Activated CD4-positive, alpha-beta T cell treated with anti-CD3 and anti-CD28 coated beads for 36 hours (primary cell): ENCODE results near the gene SGCB. TPM values are rescaled to one million over a fixed set of nuclear protein-coding genes. Genes with fewer than 3 reads are reported as not detected.
A peak's percentile ranks its signal among the peaks of the same experiment; 100 is the strongest.

Experiments
- ATAC-seq: fragments of 200-7000 bp; cut with Tn5 transposase; one replicate; pipeline ENCODE4 v1.10.0; 2021; ENCODE audit warnings: mild to moderate bottlenecking, moderate library complexity
- CTCF ChIA-PET: fragments of 350-600 bp; sonication (Branson Sonifier 250); formaldehyde crosslinking; loops from one replicate; lab custom pipeline; 2021; ENCODE audit warnings: antibody characterized with exemption; lab: Charles Lee
- POLR2A ChIA-PET: fragments of 350-600 bp; sonication (Branson Sonifier 250); formaldehyde crosslinking; loops from one replicate; lab custom pipeline; 2021; ENCODE audit warnings: antibody characterized with exemption, inconsistent platforms; lab: Charles Lee
- DNase-seq: peaks from one replicate; pipeline ENCODE4 v3.0.0-alpha.2; 2020
- H3K27ac Mint-ChIP-seq: one replicate; pipeline ENCODE4 v1.8.0; 2021; ENCODE audit warnings: mixed read lengths
- H3K27me3 Mint-ChIP-seq: one replicate; pipeline ENCODE4 v1.8.0; 2021; ENCODE audit warnings: mixed read lengths
- H3K36me3 Mint-ChIP-seq: one replicate; pipeline ENCODE4 v1.8.0; 2021; ENCODE audit warnings: low read depth, mixed read lengths
- H3K4me1 Mint-ChIP-seq: one replicate; pipeline ENCODE4 v1.8.0; 2021; ENCODE audit warnings: mixed read lengths
- H3K4me3 Mint-ChIP-seq: one replicate; pipeline ENCODE4 v1.8.0; 2021; ENCODE audit warnings: mild to moderate bottlenecking, moderate library complexity, mixed read lengths
- H3K9me3 Mint-ChIP-seq: one replicate; pipeline ENCODE4 v1.8.0; 2021; ENCODE audit warnings: low read depth, mixed read lengths
- intact Hi-C, 2 experiments: fragments of 100-400 bp; cut with DNase I in 1 of 2; cut with micrococcal nuclease in 1 of 2; formaldehyde crosslinking; loops; one replicate each; pipeline versions ENCODE4 v1.14.2 to v1.15.1; 2022 to 2024; cut with DNase I, micrococcal nuclease
- total RNA-seq, 2 experiments: library from RNA; stranded (reverse); gene quantifications; one replicate each; pipeline ENCODE4 v1.2.3, GENCODE V29; 2021

The SGCB gene
- total RNA-seq, 2 experiments from 2014 or later, result 12.0 to 14.1 TPM

DNA sequence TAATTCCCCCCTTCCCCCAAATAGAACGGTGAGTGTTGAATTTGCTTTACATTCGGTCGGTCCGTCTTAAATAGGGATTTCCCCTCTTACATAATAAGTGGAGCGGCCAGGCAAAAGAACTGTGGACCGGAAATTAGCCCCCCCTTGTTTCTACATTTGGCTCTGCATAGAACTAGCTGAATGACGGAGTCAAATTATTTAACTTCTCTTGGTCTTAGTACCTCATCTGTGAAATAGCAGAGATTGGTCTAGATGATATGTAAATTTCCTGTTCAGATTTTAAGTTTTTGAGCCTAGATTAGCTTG, 14.3 kb upstream of the SGCB start:
- Mint-ChIP-seq H3K36me3 (no peaks in the 10 kb centered on the region), H3K9me3 (no peaks in the 10 kb centered on the region), H3K4me3 (no peak overlapping the region), H3K27ac (no peak overlapping the region), H3K4me1 (peaks cover 10% of the 10 kb centered on the region), H3K27me3 (peaks cover 59% of the 10 kb centered on the region)
- no peak for ATAC-seq
- CTCF ChIA-PET, result no interaction called here
- POLR2A ChIA-PET, result no interaction called here
- no peak for DNase-seq
- intact Hi-C loops, result no loop called here

DNA sequence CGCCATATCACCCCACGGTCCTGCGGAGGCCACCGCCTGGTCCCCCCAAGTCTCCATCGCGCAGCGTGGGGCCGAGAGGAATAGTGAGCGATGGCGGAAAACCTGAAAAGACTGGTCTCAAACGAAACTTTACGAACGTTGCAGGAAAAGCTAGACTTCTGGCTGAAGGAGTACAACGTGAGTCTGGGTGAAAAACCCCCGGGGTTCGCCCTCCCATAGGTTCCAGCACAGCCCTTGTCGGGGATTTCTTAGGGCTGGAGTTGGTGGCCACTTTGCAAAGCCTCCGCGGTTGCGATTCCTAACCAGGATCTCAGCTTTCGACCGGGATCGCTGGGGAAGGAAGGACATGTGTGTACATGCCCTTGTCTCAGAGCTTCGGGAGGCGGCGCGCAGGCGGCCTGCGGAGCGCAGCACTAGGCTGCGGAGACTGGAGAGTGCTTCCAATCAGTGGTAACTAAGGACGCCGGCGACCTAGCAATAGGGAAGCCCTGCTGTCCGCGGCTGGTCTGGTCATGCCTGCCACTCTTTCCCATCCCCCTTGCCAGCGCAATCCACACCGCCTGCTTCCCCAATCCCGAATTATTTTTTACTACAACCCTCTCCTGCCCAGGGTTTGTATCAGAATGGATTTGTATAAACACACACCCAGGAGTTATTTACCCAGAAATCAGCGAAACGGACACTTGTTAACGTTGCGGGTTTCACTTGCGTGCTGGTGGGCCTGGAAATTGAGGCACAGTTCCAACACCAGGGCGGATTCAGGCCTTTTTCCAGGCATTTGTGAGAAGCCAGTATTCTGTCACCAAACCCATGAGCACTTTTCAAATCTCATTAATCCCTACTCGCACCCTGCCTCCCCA, 13.7 kb upstream of the SGCB start:
- H3K9me3 Mint-ChIP-seq, result no peaks in the 10 kb centered on the region
- peaks cover 10% of the 10 kb centered on the region for H3K4me1 Mint-ChIP-seq
- ATAC-seq, result peak; percentile 12
- H3K4me3 Mint-ChIP-seq, result peak overlapping the region; percentile 50
- H3K27me3 Mint-ChIP-seq, result peaks cover 60% of the 10 kb centered on the region
- no peaks in the 10 kb centered on the region for H3K36me3 Mint-ChIP-seq
- CTCF ChIA-PET, result interaction anchor here (0.6 kb wide), 1 partner anchor 319 kb away, joined by 3 read pairs; no protein-coding TSS in a partner anchor
- H3K27ac Mint-ChIP-seq, result no peak overlapping the region
- peak; percentile 23 for DNase-seq
- intact Hi-C loops, result no loop called here
- POLR2A ChIA-PET, result no interaction called here

DNA sequence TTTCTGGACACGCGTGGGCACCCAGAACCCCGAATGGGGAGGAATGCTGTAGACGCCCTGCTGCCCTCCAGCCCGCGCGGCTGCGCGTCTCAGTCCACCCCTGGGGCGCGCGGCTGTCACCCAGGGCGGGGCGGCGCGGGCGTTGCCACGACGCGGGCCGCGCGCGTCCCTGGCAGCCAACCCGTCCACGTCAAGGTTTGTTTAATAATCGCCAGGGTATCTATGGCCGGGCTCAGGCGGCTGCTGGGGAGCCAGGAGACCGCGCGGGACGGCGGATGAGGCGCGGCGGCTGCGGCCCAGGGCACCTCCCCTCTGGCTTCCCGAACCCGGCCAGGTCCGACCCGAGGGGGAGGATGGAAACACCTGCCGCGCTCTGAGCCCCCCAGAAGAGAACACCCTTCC, 13.1 kb upstream of the SGCB start, which contains the start of gene SPATA18:
Gene SPATA18 (plus strand): TSS at position 92 of the 402 bp plus-strand sequence. CDS start 401 bp downstream, outside the sequence.
- peak; percentile 7 for DNase-seq
- ATAC-seq, result peak; percentile 39
- POLR2A ChIA-PET, result no interaction called here
- peak within 1 kb of the TSS; percentile 50 for H3K4me3 Mint-ChIP-seq
- CTCF ChIA-PET, result interaction anchor here (0.7 kb wide), 1 partner anchor 30 kb away, joined by 3 read pairs; no protein-coding TSS in a partner anchor
- H3K36me3 Mint-ChIP-seq, result no peaks in the 10 kb centered on the region
- intact Hi-C loops, result no loop called here
- no peaks in the 10 kb centered on the region for H3K9me3 Mint-ChIP-seq
- H3K27me3 Mint-ChIP-seq, result peaks cover 65% of the 10 kb centered on the region
- H3K4me1 Mint-ChIP-seq, result peaks cover 10% of the 10 kb centered on the region
- no peak within 1 kb of the TSS for H3K27ac Mint-ChIP-seq

DNA sequence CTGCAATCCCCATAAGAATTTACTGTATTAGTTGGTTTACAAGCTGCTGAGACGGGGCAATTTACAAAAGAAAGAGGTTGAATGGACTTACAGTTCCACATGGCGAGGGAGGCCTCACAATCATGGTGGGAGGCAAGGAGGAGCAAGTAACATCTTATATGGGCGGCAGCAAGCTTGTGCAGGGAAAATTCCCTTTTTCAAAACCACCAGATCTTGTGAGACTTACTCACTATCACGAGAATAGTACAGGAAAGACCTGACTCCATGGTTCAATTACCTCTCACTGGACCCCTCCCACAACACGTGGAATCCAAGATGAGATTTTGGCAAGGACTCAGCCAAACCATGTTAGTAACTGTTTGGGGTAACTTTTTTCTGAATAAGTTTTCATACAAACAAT, 11.2 kb upstream of the SGCB start:
- intact Hi-C loops, result no loop called here
- no peak overlapping the region for H3K4me3 Mint-ChIP-seq
- H3K36me3 Mint-ChIP-seq, result no peaks in the 10 kb centered on the region
- ChIA-PET POLR2A (no interaction called here), CTCF (no interaction called here)
- no peaks in the 10 kb centered on the region for H3K9me3 Mint-ChIP-seq
- H3K27me3 Mint-ChIP-seq, result peaks cover 59% of the 10 kb centered on the region
- DNase-seq, result no peak
- H3K4me1 Mint-ChIP-seq, result peaks cover 10% of the 10 kb centered on the region
- ATAC-seq, result no peak
- H3K27ac Mint-ChIP-seq, result no peak overlapping the region

DNA sequence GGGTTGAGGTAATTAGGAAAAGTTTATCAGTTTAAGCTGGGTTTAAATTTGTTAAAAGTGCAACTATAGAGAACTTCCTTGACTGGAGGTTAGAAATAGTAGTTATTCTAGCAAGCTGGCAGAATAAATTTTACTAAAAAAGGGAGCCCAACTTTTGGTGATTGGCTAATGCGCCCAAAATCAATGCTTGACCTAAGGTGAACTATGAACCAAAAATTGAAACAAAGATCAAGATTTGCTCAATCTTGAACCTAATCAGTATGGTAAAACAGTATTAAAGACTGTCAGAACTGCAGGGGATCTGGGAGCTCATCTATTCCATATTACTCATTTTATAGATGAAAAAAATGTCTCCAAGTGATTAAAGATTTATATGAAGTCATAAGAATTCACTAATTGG, 6.9 kb upstream of the SGCB start:
- POLR2A ChIA-PET, result no interaction called here
- CTCF ChIA-PET, result no interaction called here
- ATAC-seq, result no peak

DNA sequence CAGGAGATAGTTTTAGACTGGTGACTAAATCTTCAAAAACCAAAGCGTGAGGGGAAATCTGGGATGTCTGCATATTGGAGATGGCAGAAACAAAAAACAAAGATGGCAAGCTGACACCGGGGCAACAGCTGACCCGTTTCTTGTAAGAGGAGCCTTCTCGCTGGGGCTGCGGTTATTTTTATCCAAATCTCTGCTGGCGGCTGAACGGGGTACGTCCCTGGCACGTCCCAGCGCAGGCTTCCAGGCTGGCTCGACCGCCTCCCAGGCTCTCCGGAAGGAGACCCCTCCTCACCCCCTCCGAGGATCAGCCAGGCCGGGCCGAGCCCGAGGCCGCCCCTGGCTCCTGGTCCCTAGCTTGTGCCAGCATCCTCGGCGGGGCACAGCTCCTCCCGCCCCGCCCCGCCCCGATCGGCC, 403 bp downstream of the SGCB start:
- POLR2A ChIA-PET, result interaction anchor here (1.0 kb wide), 1 partner anchor 195 kb away, joined by 6 read pairs; the partner anchor contains the start of gene DCUN1D4
- Mint-ChIP-seq H3K4me1 (peaks cover 26% of the 10 kb centered on the region), H3K9me3 (no peaks in the 10 kb centered on the region), H3K36me3 (no peaks in the 10 kb centered on the region), H3K27me3 (peaks cover 8% of the 10 kb centered on the region), H3K27ac (peak overlapping the region; percentile 75), H3K4me3 (peak overlapping the region; percentile 78)
- DNase-seq, result peak; percentile 56
- intact Hi-C loops, result loop anchor here (1.0 to 5.0 kb wide), 3 partner anchors 194 to 675 kb away; partner anchors contain the start of gene DCUN1D4 (in 2 of the 2)
- CTCF ChIA-PET, result interaction anchor here (0.6 to 1.2 kb wide), 2 partner anchors 16 to 1333 kb away, joined by 3 to 4 read pairs; no protein-coding TSS in a partner anchor
- ATAC-seq, result peak; percentile 54

More for the DNA sequence above, 6.9 kb upstream of the SGCB start:
- no peak for DNase-seq
- intact Hi-C loops, result no loop called here
- H3K4me3 Mint-ChIP-seq, result no peak overlapping the region
- no peak overlapping the region for H3K27ac Mint-ChIP-seq
- H3K9me3 Mint-ChIP-seq, result no peaks in the 10 kb centered on the region
- H3K27me3 Mint-ChIP-seq, result peaks cover 40% of the 10 kb centered on the region
- no peaks in the 10 kb centered on the region for H3K36me3 Mint-ChIP-seq
- H3K4me1 Mint-ChIP-seq, result no peaks in the 10 kb centered on the region

DNA sequence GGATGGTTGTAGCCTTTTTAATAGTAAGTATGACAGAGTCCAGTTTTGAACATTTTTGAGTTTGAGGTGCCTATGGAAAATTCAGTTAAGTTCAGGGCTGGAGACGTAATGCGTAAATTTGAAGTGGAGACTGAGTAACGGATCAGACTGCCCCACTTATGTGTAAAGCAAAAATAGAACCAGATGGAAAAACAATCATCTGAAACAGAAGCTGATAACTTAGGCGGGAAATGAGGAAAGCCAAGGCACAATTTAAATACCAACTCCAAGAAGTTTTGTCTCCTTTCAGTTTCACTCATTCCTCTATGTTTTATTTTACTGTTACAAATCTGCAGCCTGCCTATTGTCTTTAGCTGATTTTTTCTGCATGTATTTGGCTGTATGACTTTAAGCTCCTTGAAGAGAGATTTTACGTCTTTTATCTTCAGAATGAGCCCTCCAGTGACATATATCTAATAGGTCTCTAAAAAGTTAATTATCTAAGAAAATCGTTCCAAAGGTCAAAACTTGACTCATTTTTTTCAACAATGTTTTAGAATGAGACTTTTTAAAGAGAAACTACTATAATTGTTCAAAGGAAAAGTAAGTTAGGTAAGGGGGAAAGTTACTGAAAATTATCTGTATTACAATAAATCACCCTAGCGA, 1.1 kb downstream of the SGCB start:
- POLR2A ChIA-PET, result no interaction called here
- intact Hi-C loops, result loop anchor here in 1 of 2 experiments (5.0 kb wide), 1 partner anchor 195 kb away; the partner anchor contains the start of gene DCUN1D4

DNA sequence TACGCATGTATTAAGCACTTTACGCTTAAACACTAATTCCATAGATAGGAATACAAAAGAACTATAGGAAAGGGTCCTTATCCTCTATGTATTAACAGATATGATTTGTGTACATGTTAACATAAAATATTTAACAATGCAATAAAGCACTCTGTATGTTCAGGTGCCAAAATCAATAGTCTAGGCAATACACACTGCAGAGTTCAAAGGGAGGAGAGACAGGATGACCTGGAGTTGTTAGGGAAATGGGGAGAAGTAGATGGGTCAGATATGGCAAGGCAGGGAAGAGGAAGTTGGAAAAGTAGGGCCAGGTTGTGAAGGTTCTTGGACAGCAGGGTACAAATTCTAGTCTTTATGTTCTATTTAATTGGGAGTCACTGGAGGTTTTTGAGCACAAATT, 2.9 kb downstream of the SGCB start:
- DNase-seq (no peak), ATAC-seq (no peak)
- Mint-ChIP-seq H3K4me1 (peaks cover 26% of the 10 kb centered on the region), H3K4me3 (no peak overlapping the region), H3K9me3 (no peaks in the 10 kb centered on the region), H3K27ac (no peak overlapping the region), H3K36me3 (peaks cover 2% of the 10 kb centered on the region), H3K27me3 (no peaks in the 10 kb centered on the region)
- POLR2A ChIA-PET, result no interaction called here
- CTCF ChIA-PET, result no interaction called here
- intact Hi-C loops, result loop anchor here in 1 of 2 experiments (5.0 kb wide), 1 partner anchor 193 kb away; the partner anchor contains the start of gene DCUN1D4

More for the DNA sequence above, 1.1 kb downstream of the SGCB start:
- Mint-ChIP-seq H3K27ac (peak overlapping the region; percentile 75), H3K27me3 (peaks cover 3% of the 10 kb centered on the region), H3K4me3 (peak overlapping the region; percentile 78), H3K9me3 (no peaks in the 10 kb centered on the region), H3K4me1 (peaks cover 26% of the 10 kb centered on the region), H3K36me3 (no peaks in the 10 kb centered on the region)
- CTCF ChIA-PET, result interaction anchor here (0.6 to 1.7 kb wide), 2 partner anchors 11 to 1333 kb away, joined by 3 to 8 read pairs; no protein-coding TSS in a partner anchor
- ATAC-seq, result no peak
- no peak for DNase-seq

DNA sequence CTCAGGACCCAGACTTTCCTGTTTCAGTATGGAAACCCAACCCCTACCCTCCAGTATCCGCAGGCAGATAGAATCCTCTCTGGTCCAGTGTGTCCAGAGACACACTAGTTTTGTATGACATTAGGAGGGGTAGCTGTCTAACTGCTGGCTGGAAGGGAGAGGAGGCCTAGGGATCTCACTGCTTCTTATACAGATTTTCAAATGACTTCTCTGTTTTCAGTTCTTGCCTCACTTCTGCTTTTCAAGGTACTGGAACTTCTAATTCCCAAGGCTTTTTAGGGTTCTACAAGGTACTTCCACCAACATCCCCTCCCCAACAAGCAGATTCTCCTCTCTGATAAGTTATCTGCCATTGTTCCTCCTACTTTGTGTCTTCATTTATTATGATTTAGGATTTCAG, 6.1 kb downstream of the SGCB start:
- CTCF ChIA-PET, result no interaction called here
- intact Hi-C loops, result no loop called here
- POLR2A ChIA-PET, result no interaction called here
- Mint-ChIP-seq H3K36me3 (peaks cover 11% of the 10 kb centered on the region), H3K27ac (no peak overlapping the region), H3K27me3 (no peaks in the 10 kb centered on the region), H3K4me1 (peaks cover 14% of the 10 kb centered on the region), H3K9me3 (no peaks in the 10 kb centered on the region), H3K4me3 (no peak overlapping the region)
- ATAC-seq (no peak), DNase-seq (no peak)

DNA sequence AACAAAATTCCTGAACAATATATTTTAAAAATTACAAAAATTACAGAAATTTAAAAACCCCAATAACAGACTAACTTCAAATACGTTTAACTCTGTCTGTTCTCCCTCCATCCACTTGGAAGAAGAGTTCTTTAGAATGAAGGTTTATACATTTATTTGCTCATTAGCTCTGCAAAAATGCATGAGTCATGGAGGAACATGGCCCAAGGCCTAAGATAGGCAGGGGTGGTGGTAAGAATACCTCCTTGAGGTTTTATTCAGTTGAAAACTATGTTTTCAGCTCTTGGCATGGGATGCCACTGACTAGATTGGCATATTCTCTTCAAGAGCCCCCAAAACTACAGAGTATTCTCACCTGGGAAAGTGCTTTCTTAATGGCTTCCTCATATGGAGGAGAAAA, 9.1 kb downstream of the SGCB start:
- CTCF ChIA-PET, result interaction anchor here (0.9 kb wide), 1 partner anchor 14 kb away, joined by 4 read pairs; no protein-coding TSS in a partner anchor

DNA sequence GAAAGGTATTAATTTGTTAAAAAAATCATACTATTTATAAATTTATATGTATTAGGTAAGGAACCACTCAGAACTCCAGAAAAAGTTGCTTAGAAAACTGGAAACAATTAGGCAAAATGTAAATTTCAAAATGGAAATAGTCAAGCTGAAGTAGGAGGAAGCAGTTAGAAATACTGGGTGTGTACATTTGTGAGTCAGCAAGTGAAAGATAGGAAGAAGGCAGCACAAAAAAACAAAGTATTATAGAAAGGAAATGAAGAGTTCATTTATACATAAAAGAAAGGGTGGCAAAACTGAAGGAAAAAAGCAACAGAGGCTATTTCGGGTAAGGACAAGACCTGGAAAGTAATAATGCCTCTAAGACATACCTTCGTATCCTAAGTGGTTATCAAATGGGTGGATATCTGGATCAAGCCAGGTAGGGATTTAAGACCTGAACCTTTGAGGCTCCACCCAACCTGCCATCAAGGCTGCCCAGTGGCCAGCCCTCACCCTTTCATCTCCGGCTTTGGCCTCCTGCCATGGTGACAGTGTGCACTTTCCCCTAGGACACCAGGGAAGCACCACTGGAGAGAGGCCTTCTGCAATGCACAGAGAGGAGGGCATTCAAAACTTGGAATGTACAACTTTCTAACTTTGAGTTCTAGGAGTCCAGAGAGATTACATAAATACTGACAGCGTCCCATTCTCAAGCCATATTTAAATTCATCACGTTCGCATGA, 18.0 kb downstream of the SGCB start, which contains the start of gene LRRC66:
Gene LRRC66 (minus strand): TSS at position 428 of the 722 bp plus-strand sequence. CDS start 2,750 bp downstream, outside the sequence.
- Mint-ChIP-seq H3K27me3 (no peaks in the 10 kb centered on the region), H3K9me3 (no peaks in the 10 kb centered on the region), H3K4me1 (peaks cover 3% of the 10 kb centered on the region), H3K4me3 (no peak within 1 kb of the TSS), H3K36me3 (peaks cover 7% of the 10 kb centered on the region), H3K27ac (no peak within 1 kb of the TSS)
- no peak for DNase-seq
- POLR2A ChIA-PET, result no interaction called here
- ATAC-seq, result no peak
- CTCF ChIA-PET, result no interaction called here
- intact Hi-C loops, result no loop called here

More for the DNA sequence above, 9.1 kb downstream of the SGCB start:
- peaks cover 15% of the 10 kb centered on the region for H3K36me3 Mint-ChIP-seq
- DNase-seq (no peak), ATAC-seq (no peak)
- H3K27ac Mint-ChIP-seq, result no peak overlapping the region
- POLR2A ChIA-PET, result no interaction called here
- no peaks in the 10 kb centered on the region for H3K4me1 Mint-ChIP-seq
- no peak overlapping the region for H3K4me3 Mint-ChIP-seq
- no peaks in the 10 kb centered on the region for H3K9me3 Mint-ChIP-seq
- intact Hi-C loops, result no loop called here
- H3K27me3 Mint-ChIP-seq, result no peaks in the 10 kb centered on the region
